ENCODE data around the gene SLC26A9. TPM values are rescaled to one million over a fixed set of nuclear protein-coding genes. Genes with fewer than 3 reads are reported as not detected.

SLC26A9 gene
- total RNA-seq, 2 donors from 2014 or later, result not detected

DNA sequence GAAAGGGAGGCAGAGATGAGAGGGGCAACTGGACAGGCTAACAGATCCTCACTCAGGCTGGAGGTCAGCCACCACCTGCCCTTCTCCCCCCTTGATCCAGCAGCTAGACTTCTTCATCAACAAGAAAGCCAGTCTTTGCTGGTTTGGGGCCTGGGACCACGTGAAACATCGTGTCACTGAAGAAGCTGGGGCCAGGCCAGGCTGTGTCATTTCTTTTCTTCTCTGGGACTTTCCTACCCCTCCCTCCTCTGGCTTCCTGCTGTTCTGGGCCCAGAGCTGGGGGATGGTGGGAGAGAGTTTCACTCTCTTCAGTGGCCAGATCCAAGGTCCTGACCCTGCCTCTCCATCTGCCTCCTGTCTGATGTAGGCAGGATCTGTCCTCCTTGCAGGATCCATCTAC, 18.1 kb upstream of the SLC26A9 start:
- Mint-ChIP-seq H3K9me3 (no peaks in the 10 kb centered on the region), H3K36me3 (no peaks in the 10 kb centered on the region), H3K27ac (peak overlapping the region in 1 of 2 donors; percentile 47)
- ATAC-seq (peak; percentile 72 to 73), DNase-seq (ENCODE audit: low spot score in 2 of 2) (peak in 1 of 2 donors; percentile 21)

DNA sequence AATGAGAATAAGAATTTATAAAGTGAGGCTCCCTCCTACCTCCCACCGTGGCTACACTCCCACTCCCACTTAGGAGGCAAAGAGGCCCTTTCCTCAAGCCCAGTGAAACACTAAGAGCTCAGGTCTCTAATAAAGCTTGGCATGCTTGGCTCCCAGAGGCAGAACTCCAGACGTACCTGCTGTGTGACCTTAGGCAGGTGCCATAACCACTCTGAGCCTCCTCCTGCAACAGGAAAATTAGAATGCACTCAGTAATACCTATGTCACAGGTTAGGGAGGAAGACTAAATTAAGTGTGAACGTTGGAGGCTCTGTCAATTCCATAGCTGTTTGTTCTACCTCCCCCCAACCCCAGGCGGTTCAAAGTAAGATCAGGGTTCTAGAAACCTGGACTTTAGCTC, 16.5 kb upstream of the SLC26A9 start:
- Mint-ChIP-seq H3K36me3 (no peaks in the 10 kb centered on the region), H3K27ac (no peak overlapping the region), H3K9me3 (no peaks in the 10 kb centered on the region)
- DNase-seq (ENCODE audit: low spot score in 2 of 2) (no peak), ATAC-seq (no peak)

DNA sequence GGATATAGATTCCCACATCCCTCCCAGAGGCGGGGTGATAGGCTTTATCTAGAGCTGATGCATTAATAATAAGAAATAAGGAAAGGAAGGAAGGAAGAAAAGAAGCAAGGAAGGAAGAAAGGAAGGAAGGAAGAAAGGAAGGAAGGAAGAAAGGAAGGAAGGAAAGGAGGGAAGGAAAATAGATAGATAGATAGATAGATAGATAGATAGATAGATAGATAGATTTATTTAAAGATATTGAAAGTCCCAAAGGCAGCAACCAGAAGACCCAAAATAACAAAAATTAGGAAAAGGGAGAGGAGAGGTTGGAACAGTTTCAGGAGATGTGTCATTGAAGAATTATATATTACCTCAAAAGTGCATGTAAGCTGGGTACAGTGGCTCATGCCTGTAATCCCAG, 12.2 kb upstream of the SLC26A9 start:
- H3K36me3 Mint-ChIP-seq, result no peaks in the 10 kb centered on the region
- no peaks in the 10 kb centered on the region for H3K9me3 Mint-ChIP-seq
- DNase-seq (ENCODE audit: low spot score in 2 of 2) (no peak), ATAC-seq (no peak)
- H3K27ac Mint-ChIP-seq, result peak overlapping the region in 1 of 2 donors; percentile 94

DNA sequence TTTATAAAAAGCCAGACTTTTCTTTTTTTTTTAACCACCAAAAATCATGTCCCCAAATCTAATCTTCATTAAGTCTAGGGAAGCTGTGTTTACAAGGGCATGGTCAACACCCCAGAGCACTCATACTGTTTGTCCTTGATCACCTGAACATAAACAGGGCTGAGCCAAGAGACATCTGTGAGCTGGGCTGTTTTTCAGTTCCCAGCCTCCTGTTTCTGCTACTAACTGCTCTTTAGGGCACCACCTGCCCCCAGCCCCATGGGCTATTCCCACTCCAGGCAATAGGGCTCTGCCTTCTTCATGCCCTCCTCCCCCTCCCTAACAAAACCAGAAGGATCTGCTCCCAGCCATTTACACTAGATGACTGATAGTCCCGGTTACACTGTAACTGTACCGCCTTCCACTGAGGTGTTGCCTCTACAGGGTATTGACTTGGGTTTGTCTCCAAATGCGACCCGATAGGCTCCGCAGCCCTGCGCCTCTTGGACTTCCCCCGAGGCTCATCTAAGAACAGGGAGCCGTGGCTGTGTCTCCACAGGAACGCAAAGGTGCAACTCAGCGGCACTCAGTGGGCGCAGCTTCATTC, 11.7 kb upstream of the SLC26A9 start:
- ATAC-seq, result no peak
- no peaks in the 10 kb centered on the region for H3K9me3 Mint-ChIP-seq

DNA sequence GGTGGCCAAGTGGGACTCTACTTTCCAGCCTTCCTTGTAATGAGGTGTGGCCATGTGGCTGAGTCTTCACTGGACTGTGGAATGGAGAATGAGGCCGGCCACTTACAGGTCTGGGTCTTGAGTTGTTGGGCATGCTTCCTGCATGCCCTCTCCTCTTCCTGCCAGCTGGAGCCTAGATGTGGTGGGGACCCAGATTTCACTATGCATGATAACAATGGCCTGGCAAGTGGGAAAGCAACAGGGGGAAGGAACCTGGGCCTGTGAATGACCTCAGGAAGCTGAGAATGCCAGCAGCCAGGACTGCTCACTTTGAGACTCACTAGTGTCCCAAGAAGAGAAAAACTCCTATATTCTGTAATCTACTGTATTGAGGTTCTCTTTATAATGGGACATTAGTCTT, 8.5 kb upstream of the SLC26A9 start:
- no peaks in the 10 kb centered on the region for H3K9me3 Mint-ChIP-seq
- no peak for DNase-seq (ENCODE audit: low spot score in 2 of 2)
- no peak for ATAC-seq
- H3K36me3 Mint-ChIP-seq, result no peaks in the 10 kb centered on the region
- H3K27ac Mint-ChIP-seq, result peak overlapping the region in 1 of 2 donors; percentile 55

More for the DNA sequence above, 11.7 kb upstream of the SLC26A9 start:
- no peak for DNase-seq (ENCODE audit: low spot score in 2 of 2)
- Mint-ChIP-seq H3K36me3 (no peaks in the 10 kb centered on the region), H3K27ac (peak overlapping the region in 1 of 2 donors; percentile 94)

DNA sequence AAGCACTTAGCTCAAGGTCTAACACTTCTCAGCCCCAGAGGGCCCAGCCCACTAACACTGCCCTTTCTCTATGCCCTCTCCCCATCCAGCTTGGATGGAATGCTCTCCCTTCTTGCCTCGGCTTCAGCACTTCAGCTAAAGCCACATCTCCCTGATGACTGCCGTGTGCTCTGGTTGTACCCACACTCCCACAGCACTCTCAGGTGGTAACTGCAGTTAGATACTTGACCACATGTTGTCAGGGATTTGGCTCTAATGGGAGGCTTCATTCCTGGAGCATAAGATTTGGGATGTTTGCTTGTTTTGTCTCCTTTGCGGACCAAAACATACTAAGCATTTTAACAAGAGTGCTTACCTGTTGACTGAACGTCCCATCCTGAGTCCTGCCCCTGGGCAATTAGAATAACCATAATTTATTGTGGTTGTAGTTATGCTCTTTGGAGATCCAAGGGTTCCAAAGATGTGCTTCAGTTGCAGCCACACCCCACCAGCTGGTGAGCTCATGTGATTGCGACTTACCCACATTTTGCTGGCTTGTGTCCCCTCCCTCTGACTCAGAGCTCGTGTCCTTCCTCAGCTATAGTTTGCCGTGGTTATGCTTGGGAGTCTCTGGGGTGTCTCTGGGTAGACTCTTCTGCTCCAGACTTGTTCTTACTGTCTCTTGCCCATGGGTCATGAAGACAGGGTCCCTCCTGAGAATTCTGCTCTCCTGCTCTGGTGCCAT, 7.7 kb upstream of the SLC26A9 start:
- Mint-ChIP-seq H3K36me3 (no peaks in the 10 kb centered on the region), H3K9me3 (no peaks in the 10 kb centered on the region), H3K27ac (peak overlapping the region in 1 of 2 donors; percentile 95)
- DNase-seq (ENCODE audit: low spot score in 2 of 2), result no peak
- no peak for ATAC-seq

DNA sequence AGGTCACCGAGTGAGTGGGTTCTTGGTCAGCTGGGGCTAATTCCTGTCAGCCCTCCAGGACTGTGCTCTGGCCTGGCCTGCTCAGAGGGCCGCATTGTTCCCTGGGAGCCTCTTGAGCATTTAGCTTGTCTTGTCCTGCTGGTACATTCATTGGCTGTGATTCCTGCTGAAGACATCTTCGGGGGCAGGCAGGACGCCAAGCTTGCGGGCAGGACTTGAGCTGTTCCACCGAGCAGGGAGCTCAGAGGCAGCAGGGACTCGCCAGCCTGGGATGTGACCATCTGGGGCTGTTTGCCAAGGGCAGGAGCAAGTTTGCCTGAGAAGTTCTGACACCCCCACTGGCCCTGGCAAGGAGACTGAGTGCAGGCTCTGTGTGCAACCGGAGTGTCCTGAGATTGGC, 7.0 kb upstream of the SLC26A9 start:
- H3K36me3 Mint-ChIP-seq, result no peaks in the 10 kb centered on the region
- no peak overlapping the region for H3K27ac Mint-ChIP-seq
- DNase-seq (ENCODE audit: low spot score in 2 of 2) (no peak), ATAC-seq (no peak)
- no peaks in the 10 kb centered on the region for H3K9me3 Mint-ChIP-seq

DNA sequence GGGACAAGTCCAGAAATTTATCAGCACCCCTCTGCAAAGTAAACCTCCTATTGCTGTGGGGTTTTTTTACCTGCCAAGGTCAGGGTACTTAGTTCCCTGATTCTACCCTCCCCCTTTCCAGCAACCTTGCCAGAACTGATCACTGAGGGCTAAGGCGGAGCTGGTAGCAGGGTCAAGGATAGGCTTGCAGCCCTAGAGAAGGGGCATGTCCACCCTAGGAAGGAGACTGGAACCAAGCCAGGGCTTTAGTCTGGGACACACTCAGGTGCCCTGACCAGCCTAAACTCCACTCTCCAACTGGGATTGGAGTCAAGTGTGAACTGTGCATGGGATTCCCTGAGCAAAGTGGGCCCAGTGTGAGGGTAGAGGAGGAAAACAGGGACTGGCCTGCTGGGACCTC, 6.5 kb upstream of the SLC26A9 start:
- H3K27ac Mint-ChIP-seq, result no peak overlapping the region
- no peak for DNase-seq (ENCODE audit: low spot score in 2 of 2)
- H3K36me3 Mint-ChIP-seq, result no peaks in the 10 kb centered on the region
- no peaks in the 10 kb centered on the region for H3K9me3 Mint-ChIP-seq
- no peak for ATAC-seq

DNA sequence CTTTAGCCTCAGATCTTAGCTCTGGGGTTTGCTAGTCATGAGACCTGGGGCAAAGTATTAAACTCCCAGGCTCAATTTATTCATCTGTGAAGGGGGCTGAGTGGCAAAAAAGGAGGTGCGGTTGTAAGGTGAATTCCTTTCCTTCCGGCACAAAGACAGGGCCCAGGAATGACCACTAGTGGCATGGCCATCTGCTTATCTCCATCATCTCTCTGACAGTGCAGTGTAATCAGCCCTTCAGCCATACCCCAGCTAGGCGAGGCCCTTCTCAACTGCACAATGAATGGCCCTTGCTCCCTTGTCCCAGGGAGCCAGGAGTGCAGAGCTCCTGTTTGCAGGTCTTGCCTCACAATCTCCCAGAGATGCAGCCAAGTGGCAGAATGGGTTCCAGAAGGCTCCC, 5.6 kb upstream of the SLC26A9 start:
- no peaks in the 10 kb centered on the region for H3K9me3 Mint-ChIP-seq
- no peak for ATAC-seq
- no peak for DNase-seq (ENCODE audit: low spot score in 2 of 2)
- H3K36me3 Mint-ChIP-seq, result no peaks in the 10 kb centered on the region
- H3K27ac Mint-ChIP-seq, result no peak overlapping the region

DNA sequence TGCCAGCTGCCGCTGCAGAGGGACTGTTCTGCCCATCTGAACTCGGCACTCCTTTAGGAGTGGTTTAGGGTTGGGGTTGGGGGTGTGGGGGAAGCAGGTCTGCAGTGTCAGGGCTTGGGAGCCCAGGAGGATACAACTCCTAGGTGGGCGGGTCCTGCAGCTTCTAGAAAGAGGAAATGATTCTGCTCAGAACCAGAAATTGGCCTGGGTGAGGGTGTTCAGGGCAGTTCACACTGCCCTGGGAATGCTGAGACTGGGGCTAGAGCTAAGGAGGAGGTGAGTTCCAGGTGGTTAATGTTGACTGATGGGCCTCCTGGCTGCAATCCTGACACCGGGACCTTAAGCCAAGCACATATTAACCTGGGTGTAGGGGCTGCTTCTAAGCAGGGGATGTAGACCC, 4.8 kb upstream of the SLC26A9 start:
- no peak for DNase-seq (ENCODE audit: low spot score in 2 of 2)
- Mint-ChIP-seq H3K9me3 (no peaks in the 10 kb centered on the region), H3K36me3 (no peaks in the 10 kb centered on the region), H3K27ac (no peak overlapping the region)
- no peak for ATAC-seq

DNA sequence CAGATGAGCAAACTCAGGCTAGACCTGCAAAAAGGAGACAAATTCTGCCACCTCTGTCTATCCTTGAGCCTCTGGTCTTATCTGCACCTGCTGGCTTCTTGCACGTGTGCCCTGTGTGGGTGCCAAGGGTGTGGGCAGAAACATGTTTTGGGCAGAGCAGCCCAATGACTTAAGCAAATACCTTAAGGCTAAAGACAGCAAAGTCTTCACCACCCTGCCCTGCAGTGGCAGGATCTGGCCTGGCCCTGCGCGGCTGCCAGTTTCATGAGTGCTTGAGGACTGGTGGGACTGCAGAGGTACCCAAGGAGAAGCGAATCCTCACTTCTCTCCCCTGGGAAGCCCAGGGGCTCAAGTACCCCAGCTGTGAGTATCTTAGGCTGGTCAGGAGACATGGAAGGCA, 3.8 kb upstream of the SLC26A9 start:
- no peak for ATAC-seq
- no peaks in the 10 kb centered on the region for H3K9me3 Mint-ChIP-seq

DNA sequence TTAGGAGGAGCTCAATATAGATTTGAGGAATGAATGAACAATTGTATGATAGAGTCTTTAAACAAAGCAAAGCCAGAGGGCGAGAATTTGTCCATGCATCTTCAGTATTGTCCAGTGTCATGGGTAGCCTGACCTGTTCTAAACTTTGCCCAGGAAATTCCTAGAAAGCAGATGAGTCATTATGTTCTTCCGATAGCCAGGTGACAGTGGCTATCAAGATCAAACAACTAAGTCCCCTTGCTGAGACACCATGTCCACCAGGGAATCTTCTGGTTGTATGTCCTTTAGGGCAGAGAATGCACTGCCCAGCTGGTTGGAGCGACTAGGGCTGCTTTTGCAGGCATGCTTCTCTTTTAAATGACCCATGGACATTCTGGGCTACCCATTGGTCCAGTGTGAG, 1.8 kb upstream of the SLC26A9 start:
- no peaks in the 10 kb centered on the region for H3K36me3 Mint-ChIP-seq
- H3K27ac Mint-ChIP-seq, result no peak overlapping the region
- no peaks in the 10 kb centered on the region for H3K9me3 Mint-ChIP-seq
- DNase-seq (ENCODE audit: low spot score in 2 of 2) (no peak), ATAC-seq (no peak)

More for the DNA sequence above, 3.8 kb upstream of the SLC26A9 start:
- Mint-ChIP-seq H3K36me3 (no peaks in the 10 kb centered on the region), H3K27ac (no peak overlapping the region)
- DNase-seq (ENCODE audit: low spot score in 2 of 2), result no peak

DNA sequence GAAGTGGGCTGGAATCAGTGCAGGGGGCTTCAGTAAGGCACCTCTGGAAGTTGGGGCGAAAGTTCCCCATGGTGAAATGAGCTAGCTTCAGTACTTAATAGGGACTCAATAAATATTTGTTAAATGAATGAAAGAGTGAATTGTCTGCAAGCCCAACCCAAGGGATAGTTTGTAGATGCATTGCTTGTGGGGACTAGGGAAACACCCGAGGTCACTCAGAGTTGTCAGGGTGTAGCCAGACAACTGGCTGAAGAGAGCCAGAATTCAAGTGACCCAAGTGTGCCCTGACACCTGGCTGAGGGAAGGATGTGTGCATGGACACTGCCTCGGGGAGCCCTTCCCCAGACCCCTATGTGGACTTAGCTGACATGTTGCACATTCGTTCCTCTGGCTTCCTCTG, 1.3 kb upstream of the SLC26A9 start:
- no peak overlapping the region for H3K27ac Mint-ChIP-seq
- no peaks in the 10 kb centered on the region for H3K9me3 Mint-ChIP-seq
- DNase-seq (ENCODE audit: low spot score in 2 of 2) (no peak), ATAC-seq (no peak)
- H3K36me3 Mint-ChIP-seq, result no peaks in the 10 kb centered on the region

DNA sequence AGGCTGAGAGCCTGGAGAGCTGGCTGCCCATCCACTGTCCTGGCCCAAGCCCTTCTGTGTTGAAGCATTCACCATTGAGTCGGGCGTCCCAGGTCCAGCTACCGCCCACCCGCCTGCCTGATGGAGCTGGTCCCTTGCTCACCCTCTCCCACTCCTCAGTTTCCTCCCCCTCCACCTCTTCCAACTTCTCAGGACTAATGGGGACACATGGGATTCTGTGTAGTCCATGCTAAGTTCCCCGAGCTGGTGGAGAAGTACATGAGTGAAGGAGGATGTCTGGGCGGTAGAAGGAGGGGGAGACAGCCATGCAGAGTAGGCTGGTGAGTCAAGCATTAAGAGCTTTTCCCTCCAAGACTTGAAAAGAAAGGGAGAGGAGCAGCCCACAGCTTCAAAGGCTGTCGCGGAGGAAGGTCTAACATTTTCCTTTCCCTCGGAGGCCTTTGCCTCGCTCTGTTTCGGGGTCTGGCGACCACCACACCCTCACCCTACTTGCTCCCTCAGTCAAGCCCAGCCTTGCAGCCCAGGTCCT, 561 bp downstream of the SLC26A9 start:
- no peak for DNase-seq (ENCODE audit: low spot score in 2 of 2)
- no peak for ATAC-seq
- Mint-ChIP-seq H3K27ac (no peak overlapping the region), H3K36me3 (no peaks in the 10 kb centered on the region), H3K9me3 (no peaks in the 10 kb centered on the region)

DNA sequence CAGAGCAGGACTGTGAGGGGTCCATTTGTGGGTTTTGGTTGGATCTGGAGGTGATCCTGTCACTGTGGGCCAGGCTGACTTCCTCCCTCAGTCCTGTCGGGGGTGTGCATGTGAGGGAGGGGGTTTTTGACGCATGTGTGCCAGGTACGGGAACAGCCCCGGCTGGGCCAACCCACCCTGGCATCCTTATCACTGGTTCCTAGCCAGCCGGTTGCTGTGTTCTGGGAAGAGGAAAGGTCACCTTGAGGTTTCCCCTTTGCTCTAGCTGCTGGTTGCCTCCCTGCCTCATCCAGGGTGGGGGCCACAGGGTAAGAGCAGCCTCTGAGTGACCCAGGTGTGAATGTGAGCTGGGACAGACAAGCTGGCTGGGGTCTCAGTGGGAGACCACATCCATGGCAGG, 2.5 kb downstream of the SLC26A9 start:
- no peaks in the 10 kb centered on the region for H3K36me3 Mint-ChIP-seq
- ATAC-seq (no peak), DNase-seq (ENCODE audit: low spot score in 2 of 2) (no peak)
- H3K27ac Mint-ChIP-seq, result no peak overlapping the region
- H3K9me3 Mint-ChIP-seq, result no peaks in the 10 kb centered on the region

DNA sequence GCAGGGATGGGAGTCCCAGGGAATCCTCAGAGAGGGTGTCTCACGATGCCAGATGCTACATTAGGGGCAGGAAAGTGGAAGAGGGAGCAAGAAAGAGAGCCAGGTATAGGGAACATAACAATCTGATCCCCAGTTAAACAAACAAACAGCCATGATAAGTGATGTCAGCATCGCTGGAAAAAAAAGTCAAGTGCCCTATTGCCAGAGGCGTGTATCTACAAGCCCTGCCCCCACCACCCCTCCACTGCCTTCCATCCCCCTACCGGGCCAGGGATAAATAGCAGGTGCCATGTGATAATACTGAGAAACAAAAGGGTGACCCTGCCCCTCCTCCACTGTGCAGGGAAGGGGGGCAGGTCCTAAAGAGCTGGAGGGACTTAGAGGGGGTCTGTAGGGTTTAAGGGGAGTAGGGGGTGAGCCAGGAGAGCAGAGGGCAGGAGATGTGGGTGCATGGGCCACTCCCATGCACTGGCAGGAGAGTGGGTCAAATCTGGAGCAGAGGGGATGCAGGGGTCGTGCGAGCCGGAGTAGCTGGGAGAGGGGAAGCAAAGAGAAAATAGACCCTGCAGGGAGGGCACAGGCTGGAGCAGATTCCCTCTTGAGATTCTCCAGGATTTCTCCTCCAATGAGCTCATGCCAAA, 3.4 kb downstream of the SLC26A9 start:
- Mint-ChIP-seq H3K27ac (no peak overlapping the region), H3K9me3 (no peaks in the 10 kb centered on the region), H3K36me3 (no peaks in the 10 kb centered on the region)
- DNase-seq (ENCODE audit: low spot score in 2 of 2) (peak in 1 of 2 donors; percentile 12), ATAC-seq (peak in 1 of 2 donors; percentile 44)

DNA sequence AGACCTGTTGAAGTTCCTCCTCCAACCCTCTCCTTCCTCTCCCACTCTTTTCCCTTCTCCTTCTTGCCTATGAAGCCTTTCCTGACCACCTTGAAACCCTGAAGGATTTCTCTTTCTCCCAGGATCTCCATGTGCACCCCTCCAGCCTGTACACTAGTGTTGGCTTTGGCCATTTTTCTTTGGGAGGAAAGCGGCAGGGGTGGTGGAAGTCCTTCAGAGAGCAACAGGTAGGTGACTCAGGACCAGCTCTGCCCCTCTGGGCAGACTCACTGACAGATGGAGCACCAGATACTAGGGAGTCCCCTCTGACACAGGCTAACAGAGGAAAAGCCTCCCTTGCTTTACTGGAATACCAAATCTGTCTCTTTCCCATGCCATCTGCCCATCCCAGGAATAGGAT, 4.6 kb downstream of the SLC26A9 start:
- ATAC-seq (no peak), DNase-seq (ENCODE audit: low spot score in 2 of 2) (no peak)
- Mint-ChIP-seq H3K9me3 (no peaks in the 10 kb centered on the region), H3K36me3 (no peaks in the 10 kb centered on the region), H3K27ac (peak overlapping the region in 1 of 2 donors; percentile 1)

Measured in activated naive CD4-positive, alpha-beta T cell treated with anti-CD3 and anti-CD28 coated beads, Interleukin-2, amount 50 U/mL, for 72 hours (primary cell).